GM19372 (cell line): Measurements from ENCODE around the gene GUCY2F.

Source experiments
- ATAC-seq: cut with Tn5 transposase; IDR thresholded peaks from one replicate; pipeline ENCODE4 v1.9.1; 2021; ENCODE audit warnings: mild to moderate bottlenecking, low read depth, moderate library complexity; ENCODE audit not compliant: unreplicated experiment

Gene GUCY2F

DNA sequence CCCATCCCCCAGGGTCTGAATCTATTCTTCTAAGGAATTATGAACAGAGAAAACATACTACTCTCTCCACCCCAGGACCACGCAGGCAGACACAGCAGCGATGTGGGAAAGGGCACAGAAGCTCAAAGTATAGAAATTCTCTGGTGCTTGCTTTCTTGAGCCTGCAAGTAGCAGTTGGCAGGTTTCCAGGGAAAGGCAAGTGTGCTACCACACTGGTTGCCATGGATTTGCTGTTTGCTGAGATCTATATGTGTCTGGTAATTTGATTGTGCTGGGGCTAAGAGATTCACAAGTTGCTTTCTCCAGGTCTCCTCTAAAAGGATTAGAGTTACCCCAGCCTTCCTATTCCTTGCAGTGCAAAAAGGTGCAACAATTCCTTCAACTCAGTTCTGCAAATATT is 83.1 kb downstream of the GUCY2F start:
- no peak for ATAC-seq

DNA sequence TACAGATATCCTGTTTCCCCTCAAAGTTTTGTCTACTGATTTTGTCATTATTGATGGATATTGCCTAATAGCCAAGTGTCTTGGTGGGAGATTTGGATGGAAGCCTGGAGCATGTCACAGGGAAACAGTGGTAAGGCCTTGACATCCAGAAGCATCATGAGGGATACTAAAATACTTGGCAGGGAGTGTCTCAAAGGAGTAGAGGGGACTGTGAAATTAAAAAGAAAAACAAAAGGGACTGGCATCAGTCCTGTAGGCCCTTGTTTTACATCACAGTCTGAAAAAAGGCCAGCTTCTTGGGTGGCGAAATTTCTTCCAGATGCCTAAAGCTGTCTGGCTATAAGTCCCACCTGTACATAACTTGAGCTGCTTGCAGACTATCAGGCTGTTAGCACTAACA is 83.8 kb downstream of the GUCY2F start:
- no peak for ATAC-seq

DNA sequence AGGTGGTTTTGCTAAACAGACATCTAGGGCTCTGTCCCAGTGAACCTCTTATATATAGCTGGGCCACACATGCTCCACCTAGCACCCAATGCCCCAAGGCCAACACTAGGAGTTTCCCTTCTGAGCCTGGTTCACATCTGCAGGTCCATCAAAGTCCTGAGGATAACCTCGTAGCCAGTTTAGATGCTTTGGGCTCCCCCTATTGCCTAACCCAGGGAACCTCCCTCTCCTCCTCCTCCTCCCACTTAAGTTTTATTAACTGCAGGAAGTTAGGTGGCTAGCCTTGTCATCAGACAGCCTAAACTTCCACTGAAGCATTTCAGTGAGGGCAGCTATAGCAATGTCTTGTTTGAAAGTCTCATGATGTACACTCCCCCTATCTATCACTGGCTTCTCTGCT is 88.0 kb downstream of the GUCY2F start:
- ATAC-seq: no peak

DNA sequence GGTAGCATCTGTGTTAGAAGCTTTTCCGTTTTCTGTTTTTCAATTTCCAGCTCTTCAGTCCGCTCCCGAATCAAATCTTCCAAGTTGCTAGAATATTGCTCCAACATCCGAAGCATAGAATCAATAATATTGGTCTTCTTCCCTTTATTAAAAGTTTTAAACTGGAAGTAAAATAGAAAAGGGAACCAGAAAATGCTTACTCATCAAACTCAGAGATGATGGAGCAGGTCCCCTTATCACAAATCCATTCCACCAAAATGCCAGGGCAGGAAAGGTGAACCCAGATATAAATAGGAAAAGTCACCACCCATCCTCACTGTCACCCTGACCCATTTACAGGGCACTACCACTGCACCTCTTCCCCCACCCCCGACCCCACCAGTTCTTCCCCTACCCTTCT is 89.0 kb downstream of the GUCY2F start:
- ATAC-seq: no peak

GRCh38 chrX:109390556-109390955 is 91.3 kb downstream of the GUCY2F start:
- no peak for ATAC-seq

DNA sequence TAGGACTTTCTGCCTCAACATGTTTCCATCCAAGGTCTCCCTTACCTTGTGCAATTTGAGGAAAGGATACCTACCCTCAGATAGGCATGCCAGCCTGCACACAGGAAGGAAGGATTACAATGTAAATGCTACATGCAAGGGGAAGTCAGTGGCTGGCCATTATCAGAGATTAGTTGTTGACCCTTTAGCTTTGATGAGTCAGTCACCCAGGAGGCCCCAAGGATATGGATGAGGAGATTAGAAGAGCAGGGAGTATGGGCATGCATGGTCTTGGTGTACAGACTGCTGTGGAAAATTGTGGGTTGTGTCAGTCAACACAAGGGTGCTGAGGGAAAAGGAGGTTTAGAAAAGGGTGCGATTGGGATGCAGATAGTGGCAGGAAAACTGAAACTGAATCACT is 92.0 kb downstream of the GUCY2F start:
- no peak for ATAC-seq

DNA sequence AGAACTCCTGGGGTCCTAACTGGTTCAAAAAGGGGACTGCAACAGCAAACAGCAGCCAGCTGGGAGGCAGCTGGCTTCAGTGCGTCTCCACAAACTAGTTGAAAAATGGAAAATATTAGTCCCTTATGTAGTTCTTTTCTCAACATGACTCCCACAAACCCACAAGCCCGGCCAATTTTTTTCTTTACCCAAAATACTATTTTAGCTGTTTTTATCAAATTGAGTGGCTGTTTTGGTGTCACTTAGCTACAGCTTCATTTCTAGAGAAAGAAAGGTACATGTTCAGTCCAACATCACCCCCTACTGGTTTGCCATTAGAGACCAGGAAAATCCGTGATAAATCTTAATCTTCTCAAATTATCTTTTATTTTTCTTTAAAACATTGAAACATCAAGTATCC is 97.2 kb downstream of the GUCY2F start:
- no peak for ATAC-seq

GRCh38 chrX:109382332-109382731 is 99.6 kb downstream of the GUCY2F start:
- ATAC-seq: no peak

- no peak for ATAC-seq
Measured at GRCh38 chrX:109378281-109378680, 103.6 kb downstream of the GUCY2F start.

DNA sequence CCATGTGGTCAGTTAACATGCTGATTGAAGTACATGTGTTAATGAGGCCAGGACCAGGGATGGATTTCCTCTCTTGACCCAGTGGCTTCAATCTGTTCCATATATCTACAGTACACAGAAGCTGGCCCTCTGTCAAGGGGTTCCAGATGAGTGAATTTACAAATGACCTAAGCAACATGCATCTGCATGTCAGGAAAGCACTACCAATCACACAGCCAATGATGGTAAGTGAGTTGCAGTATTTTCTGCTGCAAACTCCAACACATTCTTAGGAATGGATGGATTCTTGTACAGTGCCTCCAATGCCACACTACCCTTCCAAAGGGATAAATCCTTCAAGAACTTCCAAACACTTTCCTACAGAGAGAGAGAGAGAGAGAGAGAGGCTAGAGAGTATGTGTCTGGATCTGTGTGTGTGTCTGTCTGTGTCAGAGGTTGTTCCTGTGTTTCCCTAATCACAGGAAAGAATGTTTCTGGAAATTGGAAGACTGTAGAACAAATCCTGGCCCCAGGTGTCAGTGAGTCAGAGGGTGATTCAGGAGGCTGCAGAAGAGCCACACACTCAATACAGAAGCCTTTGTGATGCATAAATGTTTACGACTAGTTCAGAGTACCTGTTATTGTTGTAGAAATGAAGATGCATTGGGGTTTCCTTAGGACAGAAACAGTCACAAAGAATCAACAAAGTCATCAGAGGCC is 107.5 kb downstream of the GUCY2F start:
- ATAC-seq: no peak

DNA sequence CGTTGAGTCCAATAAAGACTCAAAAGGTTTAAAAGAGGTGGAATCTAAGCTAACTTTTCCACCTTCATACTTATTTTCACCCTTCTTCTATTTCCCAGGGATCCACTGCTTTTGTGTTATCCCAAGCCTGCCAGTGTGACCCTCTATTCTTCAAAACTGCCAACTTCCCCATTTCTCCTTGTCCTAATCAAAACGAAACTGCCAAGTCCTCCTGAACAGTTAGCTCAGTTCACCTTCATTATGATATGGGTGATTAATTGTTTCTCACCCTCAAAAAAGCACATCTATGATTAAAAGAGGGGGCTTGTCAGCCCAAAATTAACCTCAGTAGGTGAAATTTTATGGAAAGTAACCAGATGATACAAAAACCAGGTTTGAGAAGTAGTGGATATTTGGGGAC is 108.4 kb downstream of the GUCY2F start:
- ATAC-seq: no peak

GRCh38 chrX:109372716-109373115 is 109.2 kb downstream of the GUCY2F start:
- ATAC-seq: no peak

DNA sequence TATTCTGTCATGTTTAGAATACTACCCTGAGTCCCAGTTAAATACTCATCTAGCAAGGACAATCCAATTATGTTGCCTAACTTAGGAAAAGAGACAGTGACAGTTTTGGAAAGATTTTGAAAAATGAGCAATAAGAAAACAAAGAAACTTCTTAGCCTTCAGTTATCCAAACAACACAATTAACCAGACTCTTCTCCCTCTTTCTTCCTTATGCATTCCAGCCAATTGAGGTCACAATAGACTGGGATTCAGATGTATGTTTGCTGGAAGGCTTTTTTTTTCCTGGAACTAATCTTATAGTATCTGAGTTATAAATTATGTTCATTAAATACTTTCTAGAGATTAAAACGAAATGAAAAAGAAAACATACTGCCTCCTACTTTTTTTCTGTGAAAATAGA is 109.6 kb downstream of the GUCY2F start:
- no peak for ATAC-seq

DNA sequence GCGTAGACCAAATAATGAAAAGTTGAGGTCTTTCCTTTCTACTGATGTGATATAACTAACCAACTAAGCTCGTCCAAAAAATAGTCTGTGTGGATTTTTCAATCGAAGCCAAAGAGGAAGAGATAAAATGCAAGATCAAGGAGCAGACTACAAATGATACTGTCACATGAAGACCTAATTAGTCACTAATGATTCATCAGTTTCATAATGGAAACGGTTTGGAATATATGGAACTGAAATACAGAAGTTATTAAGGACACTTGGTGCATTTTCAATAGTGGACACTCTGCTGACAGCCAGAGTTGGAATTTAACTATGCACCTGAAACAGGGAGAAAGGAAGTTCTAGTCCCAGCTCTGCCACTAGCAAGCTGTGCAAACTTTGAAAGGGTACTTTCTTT is 119.8 kb downstream of the GUCY2F start:
- ATAC-seq: no peak

GRCh38 chrX:109360301-109360700 is 121.6 kb downstream of the GUCY2F start:
- ATAC-seq: no peak

GRCh38 chrX:109357706-109358105 is 124.2 kb downstream of the GUCY2F start:
- no peak for ATAC-seq

GRCh38 chrX:109356684-109357083 is 125.2 kb downstream of the GUCY2F start:
- ATAC-seq: no peak

DNA sequence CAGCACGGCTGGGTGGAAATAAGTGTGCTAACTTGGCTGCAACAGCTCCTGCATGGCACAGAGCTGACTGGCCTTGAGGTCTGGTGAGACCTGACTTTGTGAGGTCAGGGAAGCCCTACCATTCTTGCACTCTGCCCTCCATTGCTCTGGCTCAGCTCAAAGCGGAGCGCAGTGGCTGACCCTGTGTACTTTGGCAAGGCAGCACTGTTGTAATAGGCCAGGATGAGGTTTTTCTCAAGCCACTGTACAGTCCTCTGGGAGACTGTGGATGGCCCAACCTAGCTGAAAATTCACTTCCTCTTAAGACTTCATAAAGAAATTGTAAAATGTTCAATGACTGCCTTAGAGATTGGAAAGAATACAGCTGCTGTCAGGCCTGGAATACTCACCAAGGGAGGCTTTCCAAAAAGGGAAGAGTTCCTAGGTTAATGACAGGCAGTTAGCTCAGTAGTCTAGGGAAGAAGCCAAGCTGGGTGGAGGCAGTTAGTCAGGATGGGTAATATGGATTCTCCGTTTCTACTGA is 129.8 kb downstream of the GUCY2F start:
- no peak for ATAC-seq

GRCh38 chrX:109351557-109351956 is 130.3 kb downstream of the GUCY2F start:
- no peak for ATAC-seq

DNA sequence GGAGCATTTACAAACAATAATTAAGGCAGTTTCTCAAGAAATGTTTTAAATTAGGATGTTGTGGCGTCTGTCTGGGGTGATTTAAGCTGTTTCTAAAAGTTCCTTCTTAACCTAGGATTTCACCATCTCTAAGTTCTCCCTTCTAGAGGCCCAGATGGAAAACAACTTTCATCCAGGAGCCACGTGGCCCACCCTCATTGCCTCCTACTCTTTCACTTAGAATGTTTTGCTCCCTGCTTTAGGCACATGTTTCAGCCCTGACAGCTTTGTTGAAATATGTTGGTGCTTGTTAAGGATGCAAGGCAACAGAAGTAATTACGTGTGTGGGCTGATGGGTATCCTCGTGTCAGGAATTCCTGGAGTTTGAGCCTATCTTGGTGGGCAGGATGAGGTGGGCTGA is 131.3 kb downstream of the GUCY2F start:
- ATAC-seq: no peak

- no peak for ATAC-seq
Measured at GRCh38 chrX:109350051-109350450, 131.8 kb downstream of the GUCY2F start.

DNA sequence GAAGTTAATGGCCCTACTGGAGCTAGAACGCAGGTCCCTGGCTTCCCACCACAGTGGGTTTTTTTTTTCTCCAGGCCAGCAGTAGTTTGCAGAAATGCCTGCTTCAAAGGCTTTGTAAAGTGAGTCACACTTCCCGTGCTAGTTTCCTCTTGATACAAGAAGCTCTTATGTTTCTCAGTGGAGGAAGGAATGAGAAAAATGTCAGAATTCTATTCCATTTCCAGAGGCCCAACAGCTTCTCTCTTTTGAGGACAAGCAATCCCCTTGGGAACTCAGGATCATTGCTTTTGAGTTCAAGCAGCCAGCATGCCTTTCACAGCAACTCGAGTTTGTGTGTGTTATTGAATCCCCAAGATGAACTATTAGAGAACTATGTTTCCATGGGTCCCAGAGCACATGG is 134.3 kb downstream of the GUCY2F start:
- no peak for ATAC-seq

GRCh38 chrX:109346491-109346890 is 135.4 kb downstream of the GUCY2F start:
- ATAC-seq: no peak
